K562 (cell line): ENCODE measurements around the gene CNPY4. TPM values are rescaled to one million over a fixed set of nuclear protein-coding genes. Genes with fewer than 3 reads are reported as not detected.

Source experiments
- BHLHE40 ChIP-seq: IDR thresholded peaks from 2 replicates; pipeline ENCODE4 v1.6.1; 2011; ENCODE audit warnings: low read length, improper control_type of control experiment
- DNMT1 ChIP-seq: fragments of 450-650 bp; IDR thresholded peaks from 2 replicates; pipeline ENCODE4 v1.6.1; 2016; ENCODE audit warnings: antibody characterized with exemption, mild to moderate bottlenecking
- ETV6 ChIP-seq, 3 experiments: fragments of 150-350 bp in 1 of 3; sonication (generic) in 1 of 3; formaldehyde crosslinking in 1 of 3; IDR thresholded peaks; 2 replicates each; pipeline versions ENCODE4 v1.6.1 to v1.8.0; 2014 to 2022; ENCODE audit warnings: borderline replicate concordance in 2 of 3, low read depth in 2 of 3, antibody characterized with exemption in 1 of 3, low read length in 1 of 3, mild to moderate bottlenecking in 1 of 3, missing genetic modification reagents in 1 of 3
- GABPB1 ChIP-seq: sonication (generic); formaldehyde crosslinking; IDR thresholded peaks from 2 replicates; pipeline ENCODE4 v1.8.0; 2022; ENCODE audit warnings: mild to moderate bottlenecking, missing genetic modification reagents
- KLF13 ChIP-seq: fragments of 450-650 bp; IDR thresholded peaks from 2 replicates; pipeline ENCODE4 v1.6.1; 2016; ENCODE audit warnings: missing genetic modification characterization, low read depth, mild to moderate bottlenecking, missing compliant biosample characterization, moderate library complexity, borderline replicate concordance
- L3MBTL2 ChIP-seq: fragments of 450-650 bp; IDR thresholded peaks from 2 replicates; pipeline ENCODE4 v1.6.1; 2016; ENCODE audit warnings: mild to moderate bottlenecking, moderate library complexity
- MECOM ChIP-seq: fragments of 250-450 bp; sonication (Bioruptor Pico); IDR thresholded peaks from 2 replicates; pipeline ENCODE4 v1.8.0; 2022; ENCODE audit warnings: inconsistent platforms
- NCOA2 ChIP-seq, 2 experiments: fragments of 450-650 bp; IDR thresholded peaks; 2 replicates each; pipeline ENCODE4 v1.6.1; 2018; ENCODE audit warnings: mild to moderate bottlenecking in 2 of 2, moderate library complexity in 1 of 2; ENCODE audit not compliant: partially characterized antibody in 2 of 2
- PHB2 ChIP-seq: fragments of 450-650 bp; IDR thresholded peaks from 2 replicates; pipeline ENCODE4 v1.6.1; 2017; ENCODE audit warnings: low read depth
- TAF15 ChIP-seq: fragments of 200-400 bp; formaldehyde crosslinking; IDR thresholded peaks from 2 replicates; pipeline ENCODE4 v1.6.1; 2017; ENCODE audit warnings: mild to moderate bottlenecking, low read depth, low read length, moderate library complexity
- TAL1 ChIP-seq: fragments of 450-650 bp; IDR thresholded peaks from 2 replicates; pipeline ENCODE4 v1.6.1; 2016; ENCODE audit warnings: mild to moderate bottlenecking
- polyA plus RNA-seq, 8 experiments: library from polyadenylated mRNA; depleted of rRNA in 4 of 8; stranded (reverse) in 5 of 8; unstranded in 3 of 8; fragments of >200 nt; fragmentation: Nextera tagmentation in 2 of 8; fragmentation: Illumina TruSeq in 1 of 8; extraction: Ambion mirVana in 2 of 8; extraction: Trizol in 1 of 8; gene quantifications; 2 replicates each; pipeline versions ENCODE4 v1.2.1 to v1.2.3, GENCODE V29; 2011 to 2014; ENCODE audit warnings: inconsistent platforms in 1 of 8, missing spikeins in 1 of 8
- total RNA-seq, 7 experiments: library from RNA; depleted of rRNA in 6 of 7; stranded (reverse); fragments of >200 nt in 6 of 7; fragmentation: Illumina TruSeq in 2 of 7; extraction: Trizol in 2 of 7; gene quantifications; 2 replicates each; pipeline versions ENCODE4 v1.2.1 to v1.2.3, GENCODE V29; 2011 to 2021; ENCODE audit warnings: low replicate concordance in 1 of 7
- TF ChIP-seq, protein P1 (sequence below): fragments of 450-650 bp; IDR thresholded peaks from 2 replicates; pipeline ENCODE4 v1.6.1; 2014; ENCODE audit warnings: low read depth, mild to moderate bottlenecking, moderate library complexity, borderline replicate concordance
- TF ChIP-seq, protein P2 (sequence below), 2 experiments: fragments of 450-650 bp in 1 of 2; sonication (generic) in 1 of 2; formaldehyde crosslinking in 1 of 2; IDR thresholded peaks in 1 of 2; conservative IDR thresholded peaks in 1 of 2; 2 replicates each; pipeline versions ENCODE4 v1.6.1 to v1.8.1; 2016 to 2023; ENCODE audit warnings: mild to moderate bottlenecking in 2 of 2, moderate library complexity in 2 of 2, inconsistent platforms in 1 of 2, missing genetic modification reagents in 1 of 2
- TF ChIP-seq, protein P3 (sequence below): sonication (generic); formaldehyde crosslinking; IDR thresholded peaks from 2 replicates; pipeline ENCODE4 v1.8.0; 2022; ENCODE audit warnings: mild to moderate bottlenecking, missing genetic modification reagents
- TF ChIP-seq, protein P4 (sequence below), 2 experiments: fragments of 450-650 bp; IDR thresholded peaks; 2 replicates each; pipeline ENCODE4 v1.6.1; 2016
- TF ChIP-seq, protein P5 (sequence below), 2 experiments: fragments of 450-650 bp in 1 of 2; sonication (generic) in 1 of 2; formaldehyde crosslinking; conservative IDR thresholded peaks; 2 replicates each; pipeline versions ENCODE4 v1.4.0 to v1.8.1; 2020 to 2022; ENCODE audit warnings: mild to moderate bottlenecking in 1 of 2, missing genetic modification reagents in 1 of 2
- TF ChIP-seq, protein P6 (sequence below): fragments of 250-450 bp; sonication (Bioruptor Pico); IDR thresholded peaks from 2 replicates; pipeline ENCODE4 v1.5.0; 2022; ENCODE audit warnings: mild to moderate bottlenecking

The CNPY4 gene
- total and polyA plus RNA-seq, 9 of the 15 experiments (the other 6 are each of a cell fraction or from before 2014, with no cell fraction given): 1.9 to 11.2 (median 7.0) TPM

DNA sequence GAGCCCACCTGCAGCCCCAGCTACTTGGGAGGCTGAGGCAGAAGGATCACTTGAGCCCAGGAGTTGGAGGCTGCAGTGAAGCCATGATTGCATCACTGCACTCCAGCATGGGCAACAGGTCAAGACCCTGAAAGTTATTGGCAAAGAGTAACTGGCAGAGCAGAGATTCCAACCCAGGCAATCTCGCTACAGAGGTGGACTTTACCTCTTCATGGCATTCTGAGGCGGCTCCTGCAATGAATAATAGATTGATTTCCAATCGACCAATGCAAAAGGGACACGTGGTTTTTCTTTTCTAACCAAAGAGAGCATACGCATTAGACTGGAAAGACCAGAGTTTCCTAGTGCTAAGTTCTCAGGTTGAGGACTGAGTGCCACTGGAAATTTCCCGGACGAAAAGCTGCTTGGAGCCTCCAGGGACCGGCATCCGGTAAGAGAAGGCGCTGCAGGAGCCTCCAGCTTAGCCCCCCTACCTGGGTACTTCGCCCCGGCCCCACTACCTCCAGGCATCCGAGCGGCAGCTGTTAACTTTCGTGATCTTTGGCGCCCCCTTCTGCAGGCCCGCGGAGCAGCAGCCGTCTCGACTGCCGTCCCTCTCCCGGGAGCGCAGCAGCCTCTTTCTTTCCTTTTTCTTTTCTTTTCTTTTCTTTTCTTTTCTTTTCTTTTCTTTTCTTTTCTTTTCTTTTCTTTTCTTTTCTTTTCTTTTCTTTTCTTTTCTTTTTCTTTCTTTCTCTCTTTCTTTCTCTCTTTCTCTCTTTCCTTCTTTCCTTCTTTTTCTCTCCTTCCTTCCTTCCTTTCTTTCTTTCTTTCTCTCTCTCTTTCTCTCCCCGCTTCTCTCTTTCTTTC is 11.4 kb downstream of the CNPY4 start (continued):
- TF ChIP-seq ETV6 (IDR thresholded peaks at IDR 0.05; ENCODE audit: borderline replicate concordance in 1 of 2, low read depth in 2 of 2, low read length in 1 of 2): no peak
- TF ChIP-seq ETV6 (CRISPR knock-in tag; IDR thresholded peaks at IDR 0.05; ENCODE audit: borderline replicate concordance): no peak
- TF ChIP-seq, protein P1, sequence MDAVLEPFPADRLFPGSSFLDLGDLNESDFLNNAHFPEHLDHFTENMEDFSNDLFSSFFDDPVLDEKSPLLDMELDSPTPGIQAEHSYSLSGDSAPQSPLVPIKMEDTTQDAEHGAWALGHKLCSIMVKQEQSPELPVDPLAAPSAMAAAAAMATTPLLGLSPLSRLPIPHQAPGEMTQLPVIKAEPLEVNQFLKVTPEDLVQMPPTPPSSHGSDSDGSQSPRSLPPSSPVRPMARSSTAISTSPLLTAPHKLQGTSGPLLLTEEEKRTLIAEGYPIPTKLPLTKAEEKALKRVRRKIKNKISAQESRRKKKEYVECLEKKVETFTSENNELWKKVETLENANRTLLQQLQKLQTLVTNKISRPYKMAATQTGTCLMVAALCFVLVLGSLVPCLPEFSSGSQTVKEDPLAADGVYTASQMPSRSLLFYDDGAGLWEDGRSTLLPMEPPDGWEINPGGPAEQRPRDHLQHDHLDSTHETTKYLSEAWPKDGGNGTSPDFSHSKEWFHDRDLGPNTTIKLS: no peak
- 0 out of 2 replicates have a peak, but pooled peaks have one; percentile 16 for TF ChIP-seq TAL1
- TF ChIP-seq NCOA2 (IDR thresholded peaks at IDR 0.05; ENCODE audit: partially characterized antibody in 2 of 2): no peak
- peak; percentile 39; the same call in 1 of the 2 replicates for TF ChIP-seq DNMT1
- peak; percentile 84 for TF ChIP-seq PHB2
- peak; percentile 34; the same call in 1 of the 2 replicates for TF ChIP-seq GABPB1 (CRISPR knock-in tag)
- no peak for TF ChIP-seq KLF13 (tag)
- TF ChIP-seq, protein P2, sequence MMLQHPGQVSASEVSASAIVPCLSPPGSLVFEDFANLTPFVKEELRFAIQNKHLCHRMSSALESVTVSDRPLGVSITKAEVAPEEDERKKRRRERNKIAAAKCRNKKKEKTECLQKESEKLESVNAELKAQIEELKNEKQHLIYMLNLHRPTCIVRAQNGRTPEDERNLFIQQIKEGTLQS (IDR thresholded peaks at IDR 0.05): peak; percentile 90
- TF ChIP-seq, protein P2 (CRISPR knock-in tag; conservative IDR thresholded peaks at IDR 0.05): peak; percentile 62; the same call in 1 of the 2 replicates
- TF ChIP-seq MECOM (CRISPR knock-in tag): no peak
- peak; percentile 33; the same call in 1 of the 2 replicates for TF ChIP-seq BHLHE40
- TF ChIP-seq, protein P3, sequence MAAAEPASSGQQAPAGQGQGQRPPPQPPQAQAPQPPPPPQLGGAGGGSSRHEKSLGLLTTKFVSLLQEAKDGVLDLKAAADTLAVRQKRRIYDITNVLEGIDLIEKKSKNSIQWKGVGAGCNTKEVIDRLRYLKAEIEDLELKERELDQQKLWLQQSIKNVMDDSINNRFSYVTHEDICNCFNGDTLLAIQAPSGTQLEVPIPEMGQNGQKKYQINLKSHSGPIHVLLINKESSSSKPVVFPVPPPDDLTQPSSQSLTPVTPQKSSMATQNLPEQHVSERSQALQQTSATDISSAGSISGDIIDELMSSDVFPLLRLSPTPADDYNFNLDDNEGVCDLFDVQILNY (CRISPR knock-in tag): no peak
- no peak for TF ChIP-seq TAF15
- TF ChIP-seq, protein P4, sequence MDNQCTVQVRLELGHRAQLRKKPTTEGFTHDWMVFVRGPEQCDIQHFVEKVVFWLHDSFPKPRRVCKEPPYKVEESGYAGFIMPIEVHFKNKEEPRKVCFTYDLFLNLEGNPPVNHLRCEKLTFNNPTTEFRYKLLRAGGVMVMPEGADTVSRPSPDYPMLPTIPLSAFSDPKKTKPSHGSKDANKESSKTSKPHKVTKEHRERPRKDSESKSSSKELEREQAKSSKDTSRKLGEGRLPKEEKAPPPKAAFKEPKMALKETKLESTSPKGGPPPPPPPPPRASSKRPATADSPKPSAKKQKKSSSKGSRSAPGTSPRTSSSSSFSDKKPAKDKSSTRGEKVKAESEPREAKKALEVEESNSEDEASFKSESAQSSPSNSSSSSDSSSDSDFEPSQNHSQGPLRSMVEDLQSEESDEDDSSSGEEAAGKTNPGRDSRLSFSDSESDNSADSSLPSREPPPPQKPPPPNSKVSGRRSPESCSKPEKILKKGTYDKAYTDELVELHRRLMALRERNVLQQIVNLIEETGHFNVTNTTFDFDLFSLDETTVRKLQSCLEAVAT (IDR thresholded peaks at IDR 0.05): peak; percentile 85 to 86; a peak in 2 of 4 replicates
- TF ChIP-seq, protein P5, sequence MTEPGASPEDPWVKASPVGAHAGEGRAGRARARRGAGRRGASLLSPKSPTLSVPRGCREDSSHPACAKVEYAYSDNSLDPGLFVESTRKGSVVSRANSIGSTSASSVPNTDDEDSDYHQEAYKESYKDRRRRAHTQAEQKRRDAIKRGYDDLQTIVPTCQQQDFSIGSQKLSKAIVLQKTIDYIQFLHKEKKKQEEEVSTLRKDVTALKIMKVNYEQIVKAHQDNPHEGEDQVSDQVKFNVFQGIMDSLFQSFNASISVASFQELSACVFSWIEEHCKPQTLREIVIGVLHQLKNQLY (CRISPR knock-in tag; conservative IDR thresholded peaks at IDR 0.05): no peak
- TF ChIP-seq L3MBTL2: peak; percentile 77
- TF ChIP-seq, protein P6, sequence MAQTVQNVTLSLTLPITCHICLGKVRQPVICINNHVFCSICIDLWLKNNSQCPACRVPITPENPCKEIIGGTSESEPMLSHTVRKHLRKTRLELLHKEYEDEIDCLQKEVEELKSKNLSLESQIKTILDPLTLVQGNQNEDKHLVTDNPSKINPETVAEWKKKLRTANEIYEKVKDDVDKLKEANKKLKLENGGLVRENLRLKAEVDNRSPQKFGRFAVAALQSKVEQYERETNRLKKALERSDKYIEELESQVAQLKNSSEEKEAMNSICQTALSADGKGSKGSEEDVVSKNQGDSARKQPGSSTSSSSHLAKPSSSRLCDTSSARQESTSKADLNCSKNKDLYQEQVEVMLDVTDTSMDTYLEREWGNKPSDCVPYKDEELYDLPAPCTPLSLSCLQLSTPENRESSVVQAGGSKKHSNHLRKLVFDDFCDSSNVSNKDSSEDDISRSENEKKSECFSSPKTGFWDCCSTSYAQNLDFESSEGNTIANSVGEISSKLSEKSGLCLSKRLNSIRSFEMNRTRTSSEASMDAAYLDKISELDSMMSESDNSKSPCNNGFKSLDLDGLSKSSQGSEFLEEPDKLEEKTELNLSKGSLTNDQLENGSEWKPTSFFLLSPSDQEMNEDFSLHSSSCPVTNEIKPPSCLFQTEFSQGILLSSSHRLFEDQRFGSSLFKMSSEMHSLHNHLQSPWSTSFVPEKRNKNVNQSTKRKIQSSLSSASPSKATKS: no peak
